HG02840 (cell line): Measurements from ENCODE around the gene DLG2.

Experiments
- ATAC-seq: cut with Tn5 transposase; IDR thresholded peaks from one replicate; pipeline ENCODE4 v1.9.1; 2021; ENCODE audit warnings: mild to moderate bottlenecking, moderate library complexity, moderate number of reproducible peaks; ENCODE audit not compliant: unreplicated experiment, low FRiP score

DLG2 gene

DNA sequence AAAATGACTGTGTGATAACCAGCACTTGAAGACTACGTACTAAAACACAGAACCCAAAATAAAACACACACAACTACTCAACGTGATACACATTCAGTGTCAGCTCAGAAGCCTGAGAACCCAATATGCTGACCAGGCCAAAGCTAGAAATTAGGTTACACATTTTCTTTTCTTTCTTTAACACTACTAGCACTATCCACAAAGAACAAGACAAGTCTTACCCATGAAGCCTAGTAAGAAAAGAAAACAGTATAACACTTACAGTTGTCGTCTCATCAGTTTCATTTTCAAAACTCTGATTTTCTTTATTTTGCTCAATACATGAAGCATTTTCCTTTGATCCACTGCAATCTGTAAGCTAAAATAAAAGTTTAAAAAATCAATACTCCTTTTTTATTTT, 472.9 kb downstream of the DLG2 start:
- no peak for ATAC-seq

- no peak for ATAC-seq
These were observed 489.5 kb downstream of the DLG2 start for GRCh38 chr11:85137597-85137996.

- ATAC-seq = no peak
These were observed 493.5 kb downstream of the DLG2 start for GRCh38 chr11:85133636-85134035.

DNA sequence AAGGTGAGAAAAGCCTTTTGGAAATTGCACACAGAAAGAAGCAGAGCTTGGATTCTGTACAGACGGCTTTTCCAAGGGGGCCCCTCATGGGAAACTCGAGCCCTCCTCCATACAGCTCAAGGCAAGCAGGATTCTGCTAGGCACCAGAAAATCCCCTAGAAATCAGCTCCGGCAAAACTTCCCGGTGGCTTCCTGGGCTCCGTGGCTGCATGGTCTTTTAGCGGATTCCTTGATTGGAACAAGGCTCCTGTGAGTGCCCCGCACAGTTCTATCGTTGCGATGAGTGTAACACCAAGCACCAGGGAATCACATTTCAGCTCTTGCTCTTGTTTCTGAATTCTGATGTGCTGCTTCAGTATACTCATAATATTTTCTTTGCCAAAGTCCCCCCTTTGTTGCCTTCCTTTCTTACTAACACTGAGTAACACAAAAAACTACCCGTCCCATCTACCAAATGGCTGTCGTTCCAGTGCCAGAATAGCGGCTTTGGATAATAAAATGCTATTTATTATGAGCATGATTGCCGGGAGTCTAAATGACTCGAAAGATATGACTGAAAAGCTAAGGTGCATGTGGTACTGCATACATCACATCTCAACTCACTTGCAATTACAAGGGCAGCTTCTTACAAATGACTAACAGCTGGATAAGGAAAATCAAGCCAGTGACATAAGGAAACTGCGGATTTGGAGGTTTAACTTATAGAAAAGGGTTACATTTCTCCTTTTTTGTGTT, 494.1 kb downstream of the DLG2 start:
- no peak for ATAC-seq

- ATAC-seq = no peak
These were observed 499.8 kb downstream of the DLG2 start for GRCh38 chr11:85127349-85127748.

GRCh38 chr11:85123752-85124231, 503.4 kb downstream of the DLG2 start:
- peak; percentile 93 for ATAC-seq

- ATAC-seq = no peak
These were observed 509.0 kb downstream of the DLG2 start for GRCh38 chr11:85118151-85118550.

DNA sequence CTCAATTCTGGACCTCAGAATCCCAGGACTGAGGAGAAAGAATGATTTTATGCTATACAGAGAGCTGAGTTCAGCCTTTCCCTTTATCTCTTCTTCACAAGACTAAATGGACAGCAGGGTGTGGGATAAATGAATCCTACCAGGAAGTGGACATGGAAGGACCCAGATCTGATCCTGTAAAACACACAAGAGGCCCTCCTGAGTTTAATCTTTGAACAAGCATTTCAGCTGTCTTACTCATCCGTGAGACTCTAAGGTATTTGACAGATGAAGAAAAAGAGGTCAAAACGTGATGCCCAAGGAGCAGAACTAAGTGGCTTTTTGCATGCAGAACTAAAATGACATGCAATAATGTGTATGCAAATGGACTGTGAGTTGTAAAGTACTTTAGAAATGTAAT, 511.3 kb downstream of the DLG2 start:
- ATAC-seq = no peak

GRCh38 chr11:85114786-85115185, 512.4 kb downstream of the DLG2 start:
- no peak for ATAC-seq

GRCh38 chr11:85110246-85110645, 516.9 kb downstream of the DLG2 start:
- ATAC-seq = peak; percentile 90

DNA sequence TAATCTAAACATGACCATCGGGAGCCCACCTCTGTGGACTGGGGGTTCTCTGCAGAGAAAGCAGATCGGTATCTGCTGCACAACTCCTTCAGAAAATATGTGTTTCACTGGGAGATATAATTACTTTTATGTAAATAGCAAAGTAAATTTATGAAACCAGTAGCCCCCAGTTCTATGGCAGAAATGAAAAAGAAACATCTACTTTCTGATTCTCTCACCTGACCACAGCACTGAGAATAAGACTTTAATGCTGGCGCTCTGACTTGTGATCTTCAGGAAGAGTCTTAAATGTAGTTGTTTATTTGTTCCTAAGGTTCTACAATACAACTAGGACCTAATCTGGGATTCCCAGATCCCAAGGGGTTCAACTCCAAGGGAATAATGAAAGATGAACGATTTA, 518.0 kb downstream of the DLG2 start:
- peak; percentile 70 for ATAC-seq

DNA sequence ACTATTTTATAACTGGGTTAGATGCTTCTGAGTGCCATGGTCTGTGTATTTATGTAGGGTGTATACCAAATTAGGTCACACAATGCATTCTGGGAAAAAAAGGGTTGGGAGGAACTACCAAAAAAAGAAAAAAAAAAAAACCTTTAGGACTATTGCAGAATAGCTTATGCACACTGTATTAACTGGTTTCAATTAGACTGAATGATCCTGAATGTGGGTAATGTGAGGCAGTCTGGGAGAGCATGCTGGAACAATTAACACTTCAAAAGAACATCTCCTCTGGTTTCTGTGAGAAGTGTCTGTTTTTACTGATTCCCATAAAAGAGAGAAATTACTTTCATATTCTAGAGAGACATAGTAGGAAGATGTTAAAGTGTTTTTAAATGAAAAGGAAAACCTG, 521.3 kb downstream of the DLG2 start:
- no peak for ATAC-seq

- ATAC-seq = no peak
These were observed 527.6 kb downstream of the DLG2 start for GRCh38 chr11:85099522-85099921.

- ATAC-seq = no peak
These were observed 528.1 kb downstream of the DLG2 start for GRCh38 chr11:85098996-85099395.

- no peak for ATAC-seq
These were observed 530.2 kb downstream of the DLG2 start for GRCh38 chr11:85096939-85097338.

DNA sequence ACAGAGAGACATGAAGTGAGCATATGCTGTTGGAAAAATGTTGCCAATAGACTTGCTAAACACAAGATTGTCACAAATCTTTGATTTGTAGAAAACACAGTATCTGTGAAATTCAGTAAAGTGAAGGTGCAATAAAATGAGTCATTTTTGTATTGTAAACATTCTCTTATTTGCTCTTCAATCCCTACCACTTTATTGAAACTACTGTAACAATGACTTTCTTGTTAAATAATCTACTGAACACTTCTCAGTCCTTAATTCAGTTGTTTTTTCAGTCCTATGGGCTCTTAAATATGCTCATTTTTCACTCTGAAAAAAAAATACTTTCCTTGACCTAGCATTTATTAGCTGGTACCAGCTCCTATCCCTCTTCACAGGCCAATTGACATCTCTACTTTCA, 531.9 kb downstream of the DLG2 start:
- no peak for ATAC-seq

DNA sequence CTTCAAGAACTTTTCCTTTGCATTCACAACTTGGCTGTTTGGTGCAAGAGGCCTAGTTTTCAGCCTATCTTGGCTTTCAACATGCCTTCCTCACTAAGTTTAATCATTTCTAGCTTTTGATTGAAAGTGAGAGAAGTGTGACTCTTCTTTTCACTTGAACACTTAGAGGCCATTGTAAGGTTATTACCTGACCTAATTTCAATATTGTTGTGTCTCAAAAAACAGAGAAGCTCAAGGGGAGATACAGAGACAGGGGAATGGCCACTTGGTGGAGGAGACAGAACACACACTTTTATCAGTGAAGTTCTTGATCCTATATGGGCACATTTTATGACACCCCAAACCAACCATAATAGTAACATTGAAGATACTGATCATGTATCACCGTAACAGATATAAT, 532.3 kb downstream of the DLG2 start:
- no peak for ATAC-seq

DNA sequence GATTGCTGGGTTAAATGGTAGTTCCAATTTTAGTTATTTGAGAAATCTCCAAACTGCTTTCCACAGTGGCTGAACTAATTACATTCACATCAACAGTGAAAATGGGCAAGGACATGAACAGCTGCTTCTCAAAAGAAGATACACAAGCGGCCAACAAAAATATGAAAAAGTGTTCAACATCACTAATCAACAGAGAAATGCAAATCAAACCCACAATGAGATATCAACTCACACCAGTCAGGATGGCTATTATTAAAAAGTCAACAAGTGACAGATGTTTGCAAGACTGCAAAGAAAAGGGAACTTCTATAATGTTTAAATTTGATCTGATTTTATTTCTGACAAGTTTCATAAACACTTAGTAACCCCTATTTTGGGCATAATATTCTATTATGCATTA, 537.5 kb downstream of the DLG2 start:
- ATAC-seq = peak; percentile 64

- no peak for ATAC-seq
These were observed 538.9 kb downstream of the DLG2 start for GRCh38 chr11:85088286-85088685.

DNA sequence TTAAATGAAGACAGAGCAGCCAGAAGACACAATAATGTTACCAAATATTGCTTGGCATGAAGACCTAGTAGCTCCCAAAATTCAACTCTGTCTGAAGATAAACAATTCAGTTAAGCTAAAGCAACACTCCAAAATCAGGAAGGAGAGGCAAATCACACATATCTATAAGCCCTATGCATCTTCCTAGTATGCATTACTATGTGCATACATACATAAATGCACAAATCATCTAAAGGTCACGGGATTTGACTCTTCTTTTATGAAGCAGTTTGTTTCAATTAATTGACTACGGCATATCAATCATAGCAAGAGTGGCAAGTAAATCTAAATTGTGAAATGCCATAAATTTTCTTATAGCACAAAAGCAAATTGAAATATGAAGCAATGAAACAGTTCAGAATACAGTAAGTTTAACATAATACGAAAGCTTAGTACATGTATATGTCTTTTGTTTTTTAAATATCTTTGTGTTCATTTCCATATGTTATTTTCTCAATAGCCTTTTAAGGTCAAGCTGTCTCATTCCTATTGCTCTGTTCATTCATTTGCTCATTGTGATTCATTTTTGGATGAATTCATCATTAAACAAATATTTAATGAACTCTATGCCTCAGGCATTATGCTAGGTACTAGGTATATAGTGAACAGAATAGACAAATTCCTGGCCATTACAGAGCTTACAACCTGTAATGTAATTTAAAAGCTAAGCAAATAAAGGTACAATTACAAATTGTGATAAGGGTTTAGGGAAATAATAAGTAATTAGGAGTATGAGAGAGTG, 540.5 kb downstream of the DLG2 start:
- no peak for ATAC-seq

GRCh38 chr11:85076535-85077330, 550.4 kb downstream of the DLG2 start:
- no peak for ATAC-seq
